Neural progenitor cell (in vitro differentiated cells): Measurements from ENCODE around the gene C9orf50. TPM values are rescaled to one million over a fixed set of nuclear protein-coding genes. Genes with fewer than 3 reads are reported as not detected.

Experiments
- DNase-seq: peaks from one replicate; pipeline ENCODE4 v3.0.0-alpha.2; 2016; ENCODE audit warnings: low spot score
- H2AFZ ChIP-seq: fragments of 200-600 bp; sonication (generic); replicated peaks from 2 replicates; pipeline ENCODE4 v1.6.1; 2016; ENCODE audit warnings: antibody characterized with exemption
- H3F3A ChIP-seq: fragments of 200-600 bp; sonication (generic); 2 replicates; pipeline ENCODE4 v1.6.1; 2016; ENCODE audit warnings: antibody characterized with exemption, low read depth
- H3K27ac ChIP-seq: fragments of 200-600 bp; sonication (generic); 2 replicates; pipeline ENCODE4 v1.5.1; 2016; ENCODE audit warnings: mild to moderate bottlenecking
- H3K27me3 ChIP-seq: fragments of 200-600 bp; sonication (generic); 2 replicates; pipeline ENCODE4 v1.6.1; 2016; ENCODE audit warnings: mild to moderate bottlenecking, moderate library complexity
- H3K36me3 ChIP-seq: fragments of 200-600 bp; sonication (generic); 2 replicates; pipeline ENCODE4 v1.5.1; 2016
- H3K4me1 ChIP-seq: fragments of 200-600 bp; sonication (generic); 2 replicates; pipeline ENCODE4 v1.6.1; 2016; ENCODE audit warnings: mixed run types
- H3K4me2 ChIP-seq: fragments of 200-600 bp; sonication (generic); 2 replicates; pipeline ENCODE4 v1.6.1; 2016
- H3K4me3 ChIP-seq: fragments of 200-600 bp; sonication (generic); 2 replicates; pipeline ENCODE4 v1.5.1; 2016
- H3K79me2 ChIP-seq: fragments of 200-600 bp; sonication (generic); 2 replicates; pipeline ENCODE4 v1.6.1; 2016; ENCODE audit warnings: low read depth
- H3K9ac ChIP-seq: fragments of 200-600 bp; sonication (generic); 2 replicates; pipeline ENCODE4 v1.6.1; 2016
- H3K9me3 ChIP-seq: fragments of 200-600 bp; sonication (generic); 2 replicates; pipeline ENCODE4 v1.5.1; 2016; ENCODE audit warnings: low read depth
- H4K20me1 ChIP-seq: fragments of 200-600 bp; sonication (generic); 2 replicates; pipeline ENCODE4 v1.6.1; 2016; ENCODE audit warnings: low read depth
- H3K27ac Mint-ChIP-seq: 3 replicates; pipeline ENCODE4 v1.8.0; 2021; ENCODE audit warnings: mixed read lengths
- H3K27me3 Mint-ChIP-seq: 2 replicates; pipeline ENCODE4 v1.8.0; 2022; ENCODE audit warnings: low read depth, mild to moderate bottlenecking, inconsistent platforms, moderate library complexity, mixed read lengths; ENCODE audit not compliant: insufficient read depth
- H3K36me3 Mint-ChIP-seq: 3 replicates; pipeline ENCODE4 v1.8.0; 2021; ENCODE audit warnings: mixed read lengths
- H3K4me1 Mint-ChIP-seq: 3 replicates; pipeline ENCODE4 v1.8.0; 2021; ENCODE audit warnings: mixed read lengths
- H3K4me3 Mint-ChIP-seq: 3 replicates; pipeline ENCODE4 v1.8.0; 2021; ENCODE audit warnings: mild to moderate bottlenecking, moderate library complexity, mixed read lengths
- H3K9me3 Mint-ChIP-seq: 3 replicates; pipeline ENCODE4 v1.8.0; 2020; ENCODE audit warnings: mixed read lengths
- CTCF ChIP-seq: fragments of 200-600 bp; sonication (generic); IDR thresholded peaks from 2 replicates; pipeline ENCODE4 v1.5.1; 2017; ENCODE audit warnings: antibody characterized with exemption, mild to moderate bottlenecking
- EZH2 ChIP-seq: fragments of 200-600 bp; sonication (generic); IDR thresholded peaks from 2 replicates; pipeline ENCODE4 v1.6.1; 2017; ENCODE audit warnings: antibody characterized with exemption, mild to moderate bottlenecking, moderate library complexity
- EZH2phosphoT487 ChIP-seq: fragments of 200-600 bp; sonication (generic); IDR thresholded peaks from 2 replicates; pipeline ENCODE4 v1.6.1; 2017; ENCODE audit warnings: antibody characterized with exemption
- total RNA-seq: library from RNA; depleted of rRNA; stranded (reverse); fragments of >200 nt; gene quantifications from 2 replicates; pipeline ENCODE4 v1.2.3, GENCODE V29; 2015; ENCODE audit warnings: low replicate concordance

The C9orf50 gene
- total RNA-seq, 1 donor from 2014 or later = not detected

- H3K79me2 ChIP-seq = no peaks in the 10 kb centered on the region
- no peak overlapping the region for H3K27ac Mint-ChIP-seq
- no peaks in the 10 kb centered on the region for H3K9me3 ChIP-seq
- no peak overlapping the region for H3K4me3 Mint-ChIP-seq
- H3K9ac ChIP-seq = no peak overlapping the region
- no peak overlapping the region for H2AFZ ChIP-seq
- H3F3A ChIP-seq = peaks cover 6% of the 10 kb centered on the region
- TF ChIP-seq EZH2phosphoT487 (no peak), EZH2 (no peak), CTCF (no peak)
- H3K4me1 Mint-ChIP-seq = peaks cover 10% of the 10 kb centered on the region
- H3K27me3 ChIP-seq = no peaks in the 10 kb centered on the region
- no peak overlapping the region for H3K27ac ChIP-seq
- H3K36me3 ChIP-seq = no peaks in the 10 kb centered on the region
- DNase-seq = no peak
- H3K4me1 ChIP-seq = no peaks in the 10 kb centered on the region
- H3K36me3 Mint-ChIP-seq = no peaks in the 10 kb centered on the region
- no peak overlapping the region for H3K4me3 ChIP-seq
- peaks cover 2% of the 10 kb centered on the region for H3K9me3 Mint-ChIP-seq
- no peaks in the 10 kb centered on the region for H4K20me1 ChIP-seq
- peaks cover 4% of the 10 kb centered on the region for H3K27me3 Mint-ChIP-seq
- no peak overlapping the region for H3K4me2 ChIP-seq
These were observed 36.0 kb upstream of the C9orf50 start for GRCh38 chr9:129656795-129657390.

GRCh38 chr9:129655696-129656095, 34.8 kb upstream of the C9orf50 start:
- Mint-ChIP-seq H3K27me3 (no peaks in the 10 kb centered on the region), H3K4me3 (no peak overlapping the region), H3K36me3 (no peaks in the 10 kb centered on the region), H3K9me3 (no peaks in the 10 kb centered on the region), H3K27ac (no peak overlapping the region), H3K4me1 (peaks cover 10% of the 10 kb centered on the region)
- TF ChIP-seq EZH2phosphoT487 = no peak
- no peak for TF ChIP-seq CTCF
- no peak for TF ChIP-seq EZH2
- peaks cover 6% of the 10 kb centered on the region for H3F3A ChIP-seq
- H3K27ac ChIP-seq = no peak overlapping the region
- H3K9ac ChIP-seq = no peak overlapping the region
- H3K4me2 ChIP-seq = no peak overlapping the region
- no peak overlapping the region for H3K4me3 ChIP-seq
- no peaks in the 10 kb centered on the region for H3K27me3 ChIP-seq
- H2AFZ ChIP-seq = no peak overlapping the region
- no peaks in the 10 kb centered on the region for H4K20me1 ChIP-seq
- no peaks in the 10 kb centered on the region for H3K79me2 ChIP-seq
- no peaks in the 10 kb centered on the region for H3K9me3 ChIP-seq
- no peaks in the 10 kb centered on the region for H3K36me3 ChIP-seq
- H3K4me1 ChIP-seq = no peaks in the 10 kb centered on the region
- no peak for DNase-seq

- Mint-ChIP-seq H3K4me3 (no peak overlapping the region), H3K27ac (no peak overlapping the region), H3K4me1 (peaks cover 10% of the 10 kb centered on the region), H3K9me3 (no peaks in the 10 kb centered on the region), H3K36me3 (no peaks in the 10 kb centered on the region), H3K27me3 (peaks cover 5% of the 10 kb centered on the region)
- no peak overlapping the region for H3K4me3 ChIP-seq
- no peak overlapping the region for H3K9ac ChIP-seq
- no peaks in the 10 kb centered on the region for H3K36me3 ChIP-seq
- no peaks in the 10 kb centered on the region for H3K9me3 ChIP-seq
- H2AFZ ChIP-seq = no peak overlapping the region
- peaks cover 6% of the 10 kb centered on the region for H3F3A ChIP-seq
- TF ChIP-seq EZH2 (no peak), CTCF (no peak), EZH2phosphoT487 (no peak)
- H3K27ac ChIP-seq = no peak overlapping the region
- no peaks in the 10 kb centered on the region for H3K27me3 ChIP-seq
- H3K79me2 ChIP-seq = no peaks in the 10 kb centered on the region
- H3K4me1 ChIP-seq = no peaks in the 10 kb centered on the region
- no peaks in the 10 kb centered on the region for H4K20me1 ChIP-seq
- no peak for DNase-seq
- no peak overlapping the region for H3K4me2 ChIP-seq
These were observed 34.3 kb upstream of the C9orf50 start for GRCh38 chr9:129655154-129655553.
